Erythroblast (primary cell): ENCODE measurements around the gene GON7.

Source experiments
- GATA1 ChIP-seq: IDR thresholded peaks from 2 replicates; pipeline ENCODE4 v1.6.1; 2011; ENCODE audit warnings: low read depth, mild to moderate bottlenecking, control low read depth, low read length, moderate library complexity
- POLR2A ChIP-seq: IDR thresholded peaks from 2 replicates; pipeline ENCODE4 v1.6.1; 2011; ENCODE audit warnings: mild to moderate bottlenecking, low read length

GRCh38 chr14:93195316-93195999 is 11.4 kb downstream of the GON7 start:
- no peak for TF ChIP-seq POLR2A
- no peak for TF ChIP-seq GATA1
